Measurements from ENCODE around the gene PLCG2. TPM values are rescaled to one million over a fixed set of nuclear protein-coding genes. Genes with fewer than 3 reads are reported as not detected.
"Not testable (repeated sequence)": the region's sequence is repeated elsewhere in the genome, so short reads cannot be mapped to it uniquely, and the experiment has no call there.

Gene PLCG2
- total RNA-seq, 1 donor from 2014 or later: 6.9 TPM

DNA sequence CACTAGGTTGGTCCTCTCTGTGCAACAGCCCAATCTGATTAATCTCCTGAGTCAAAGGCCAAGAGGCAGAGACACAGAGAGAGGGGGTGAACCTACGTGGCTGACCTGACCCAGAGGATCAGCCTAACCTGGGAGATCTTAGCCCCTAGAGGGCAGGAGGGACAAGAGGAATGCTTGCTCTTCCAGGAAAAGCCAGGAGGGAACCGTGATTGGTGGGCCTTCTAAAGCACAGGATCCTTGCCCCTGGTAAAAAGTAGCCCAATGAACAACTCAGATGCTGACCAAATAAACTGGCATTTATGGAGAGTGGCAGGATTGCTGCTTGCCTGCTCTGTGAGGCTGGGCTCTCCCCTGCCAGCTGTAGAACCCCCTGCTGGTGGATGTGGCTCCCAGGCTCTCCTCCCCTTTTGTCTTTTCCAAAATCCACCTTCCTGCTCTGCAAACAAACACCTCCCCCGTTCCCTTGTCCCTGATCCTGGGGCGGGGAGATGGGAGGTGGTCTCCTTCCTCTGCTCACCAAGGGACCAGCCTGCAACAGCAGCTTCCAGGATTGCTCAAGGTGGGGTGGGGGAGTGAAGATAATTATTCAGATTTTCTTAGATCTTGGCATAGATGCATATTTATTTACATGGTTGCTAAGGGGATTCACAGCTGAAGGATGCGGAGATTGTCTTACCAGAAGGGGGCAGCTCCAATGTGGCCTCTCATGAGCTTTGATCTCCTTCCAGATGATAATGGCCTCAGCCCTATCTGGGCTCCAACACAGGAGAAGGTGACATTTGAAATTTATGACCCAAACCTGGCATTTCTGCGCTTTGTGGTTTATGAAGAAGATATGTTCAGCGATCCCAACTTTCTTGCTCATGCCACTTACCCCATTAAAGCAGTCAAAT is 160.3 kb downstream of the PLCG2 start:
- H3K9me3 Mint-ChIP-seq: no peaks in the 10 kb centered on the region
- H3K4me3 Mint-ChIP-seq: no peak overlapping the region
- no peak for DNase-seq
- no peaks in the 10 kb centered on the region for H3K27me3 Mint-ChIP-seq
- no peak overlapping the region for H3K27ac Mint-ChIP-seq
- intact Hi-C loops (cut with micrococcal nuclease): loop anchor here (1.0 kb wide), 1 partner anchor 291 kb away; no protein-coding TSS in a partner anchor
- H3K4me1 Mint-ChIP-seq: no peaks in the 10 kb centered on the region
- H3K36me3 Mint-ChIP-seq (ENCODE audit: low read depth): no peaks in the 10 kb centered on the region

DNA sequence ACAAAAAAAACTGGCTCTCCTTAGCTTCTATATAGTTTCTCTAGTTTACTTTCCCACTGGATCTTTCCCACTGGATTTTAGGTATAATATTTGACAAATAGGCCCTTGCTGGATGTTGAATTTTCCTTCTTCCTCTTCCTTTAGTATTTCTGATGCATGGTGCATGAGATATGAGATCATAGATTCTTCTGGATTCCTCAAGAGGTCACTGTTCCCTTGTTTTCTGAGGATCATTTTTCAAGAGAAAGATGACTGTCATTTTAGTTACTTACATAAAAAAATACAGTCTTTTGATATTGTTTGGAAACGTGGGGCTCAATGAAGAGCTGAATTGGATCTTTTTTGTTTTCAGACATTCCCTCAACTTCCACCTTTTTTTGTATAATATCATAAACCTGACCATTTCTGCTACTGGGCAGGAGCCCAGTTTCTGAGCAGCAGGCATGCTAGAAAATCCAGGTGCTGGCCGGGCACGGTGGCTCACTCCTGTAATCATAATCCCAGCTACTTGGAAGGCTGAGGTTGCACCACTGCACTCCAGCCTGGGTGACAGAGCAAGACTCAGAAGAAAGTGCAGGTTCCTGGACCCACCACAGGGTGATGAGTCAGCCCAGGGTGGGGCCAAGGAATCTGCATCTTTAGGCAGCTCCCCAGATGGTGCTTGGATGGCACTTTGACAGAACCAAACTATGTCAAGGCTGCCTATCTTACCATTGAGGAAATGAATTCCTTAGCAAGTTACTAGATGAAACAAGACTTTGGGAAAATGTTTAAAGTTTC is 161.9 kb downstream of the PLCG2 start:
- Mint-ChIP-seq H3K4me1 (no peaks in the 10 kb centered on the region), H3K4me3 (no peak overlapping the region), H3K36me3 (ENCODE audit: low read depth) (no peaks in the 10 kb centered on the region), H3K9me3 (no peaks in the 10 kb centered on the region), H3K27ac (no peak overlapping the region), H3K27me3 (no peaks in the 10 kb centered on the region)
- intact Hi-C loops (cut with micrococcal nuclease): loop anchor here (1.0 kb wide), 1 partner anchor 289 kb away; no protein-coding TSS in a partner anchor
- DNase-seq: no peak

DNA sequence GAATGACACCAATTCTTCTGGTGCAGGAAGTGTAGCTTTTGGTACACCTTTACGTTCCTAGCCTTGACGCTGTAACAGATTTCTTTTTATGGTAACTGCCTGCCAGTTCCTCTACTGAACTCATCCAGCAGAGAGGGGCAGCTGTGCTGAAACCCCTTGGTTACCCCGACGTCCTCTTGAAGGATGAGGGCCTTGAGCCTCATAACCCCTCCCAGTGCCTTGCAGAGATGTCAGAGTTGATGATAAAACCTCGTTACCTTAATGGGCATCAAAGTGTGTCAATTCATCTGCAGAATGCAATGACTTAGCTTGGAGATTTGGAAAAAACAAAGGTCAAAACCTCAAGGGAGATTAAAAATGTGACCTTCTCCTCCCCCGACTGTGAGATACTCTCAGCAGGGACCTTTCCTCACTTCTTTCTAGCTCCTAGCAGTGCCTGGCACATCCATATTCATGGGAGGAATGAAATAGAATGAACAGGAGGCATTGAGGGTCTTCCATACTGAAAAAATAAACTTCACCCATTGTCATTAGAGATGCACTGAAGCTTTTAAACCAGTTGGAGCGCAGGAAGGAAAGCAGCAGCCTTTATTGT is 163.0 kb downstream of the PLCG2 start:
- DNase-seq: no peak
- Mint-ChIP-seq H3K36me3 (ENCODE audit: low read depth) (no peaks in the 10 kb centered on the region), H3K4me1 (no peaks in the 10 kb centered on the region), H3K9me3 (no peaks in the 10 kb centered on the region), H3K27ac (no peak overlapping the region), H3K27me3 (no peaks in the 10 kb centered on the region), H3K4me3 (no peak overlapping the region)
- intact Hi-C loops (cut with micrococcal nuclease): no loop called here

DNA sequence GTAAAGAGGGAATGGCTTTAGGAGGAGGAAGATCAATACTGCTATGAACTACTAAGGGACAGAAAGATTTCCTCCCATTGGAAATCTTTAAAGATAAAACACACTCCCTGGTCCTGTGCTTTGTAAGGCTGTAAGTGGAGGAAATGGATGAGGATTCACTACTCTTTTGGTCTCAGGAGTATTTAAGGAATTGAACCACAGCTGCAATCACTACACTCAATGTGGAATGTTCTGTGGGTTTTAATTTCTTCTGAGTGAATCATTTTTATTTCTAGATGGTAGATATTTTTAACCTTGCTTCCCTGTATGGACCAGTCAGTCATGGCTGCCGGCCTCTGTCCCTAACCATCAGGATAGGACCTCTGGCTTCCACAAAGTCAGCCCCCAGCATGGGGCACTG is 166.6 kb downstream of the PLCG2 start:
- DNase-seq: no peak
- intact Hi-C loops (cut with micrococcal nuclease): no loop called here
- Mint-ChIP-seq H3K27ac (no peak overlapping the region), H3K4me1 (no peaks in the 10 kb centered on the region), H3K27me3 (no peaks in the 10 kb centered on the region), H3K9me3 (no peaks in the 10 kb centered on the region), H3K36me3 (ENCODE audit: low read depth) (no peaks in the 10 kb centered on the region), H3K4me3 (no peak overlapping the region)

DNA sequence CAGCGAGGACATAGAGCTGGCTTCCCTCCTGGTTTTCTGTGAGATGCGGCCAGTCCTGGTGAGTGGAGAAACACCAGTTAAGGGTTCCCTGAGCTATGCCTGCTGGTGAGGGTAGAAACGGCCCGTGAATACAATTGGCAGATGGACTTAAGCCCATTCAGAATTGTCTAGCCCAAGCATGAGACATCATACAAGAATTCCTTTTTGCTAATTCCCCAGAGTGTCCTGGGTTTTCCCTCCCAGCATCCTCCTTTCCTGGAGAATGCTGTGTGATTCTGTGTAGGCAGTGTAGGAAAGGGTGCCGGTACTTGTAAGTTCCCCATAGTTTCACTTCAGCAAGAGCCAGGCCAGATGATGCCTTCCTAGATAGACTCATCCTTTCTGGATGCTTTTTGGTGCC is 167.1 kb downstream of the PLCG2 start:
- no peaks in the 10 kb centered on the region for H3K9me3 Mint-ChIP-seq
- no peak overlapping the region for H3K27ac Mint-ChIP-seq
- no peaks in the 10 kb centered on the region for H3K36me3 Mint-ChIP-seq (ENCODE audit: low read depth)
- no peaks in the 10 kb centered on the region for H3K4me1 Mint-ChIP-seq
- intact Hi-C loops (cut with micrococcal nuclease): no loop called here
- H3K27me3 Mint-ChIP-seq: no peaks in the 10 kb centered on the region
- H3K4me3 Mint-ChIP-seq: no peak overlapping the region
- DNase-seq: no peak

DNA sequence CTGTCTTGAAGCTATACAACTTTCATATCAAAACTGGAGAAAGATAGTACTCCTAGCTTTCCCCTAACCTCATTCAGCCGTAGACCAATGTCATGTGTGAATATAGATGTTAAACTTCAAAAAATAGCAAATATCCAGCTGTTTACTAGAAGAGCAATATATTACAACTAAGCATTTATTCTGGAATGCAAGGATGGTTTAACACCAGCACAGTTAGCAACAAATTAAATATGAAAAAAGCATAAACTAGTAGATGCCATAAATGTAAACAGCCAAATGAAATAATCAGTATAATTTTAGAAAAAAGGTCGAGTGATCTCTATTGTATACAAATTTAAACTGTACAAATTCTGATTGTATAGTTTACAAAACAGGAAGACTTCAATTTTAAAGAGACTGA is 172.5 kb downstream of the PLCG2 start:
- no peak overlapping the region for H3K4me3 Mint-ChIP-seq
- peaks cover 4% of the 10 kb centered on the region for H3K9me3 Mint-ChIP-seq
- no peaks in the 10 kb centered on the region for H3K4me1 Mint-ChIP-seq
- intact Hi-C loops (cut with micrococcal nuclease): no loop called here
- no peaks in the 10 kb centered on the region for H3K27me3 Mint-ChIP-seq
- no peak overlapping the region for H3K27ac Mint-ChIP-seq
- H3K36me3 Mint-ChIP-seq (ENCODE audit: low read depth): no peaks in the 10 kb centered on the region
- DNase-seq: no peak

DNA sequence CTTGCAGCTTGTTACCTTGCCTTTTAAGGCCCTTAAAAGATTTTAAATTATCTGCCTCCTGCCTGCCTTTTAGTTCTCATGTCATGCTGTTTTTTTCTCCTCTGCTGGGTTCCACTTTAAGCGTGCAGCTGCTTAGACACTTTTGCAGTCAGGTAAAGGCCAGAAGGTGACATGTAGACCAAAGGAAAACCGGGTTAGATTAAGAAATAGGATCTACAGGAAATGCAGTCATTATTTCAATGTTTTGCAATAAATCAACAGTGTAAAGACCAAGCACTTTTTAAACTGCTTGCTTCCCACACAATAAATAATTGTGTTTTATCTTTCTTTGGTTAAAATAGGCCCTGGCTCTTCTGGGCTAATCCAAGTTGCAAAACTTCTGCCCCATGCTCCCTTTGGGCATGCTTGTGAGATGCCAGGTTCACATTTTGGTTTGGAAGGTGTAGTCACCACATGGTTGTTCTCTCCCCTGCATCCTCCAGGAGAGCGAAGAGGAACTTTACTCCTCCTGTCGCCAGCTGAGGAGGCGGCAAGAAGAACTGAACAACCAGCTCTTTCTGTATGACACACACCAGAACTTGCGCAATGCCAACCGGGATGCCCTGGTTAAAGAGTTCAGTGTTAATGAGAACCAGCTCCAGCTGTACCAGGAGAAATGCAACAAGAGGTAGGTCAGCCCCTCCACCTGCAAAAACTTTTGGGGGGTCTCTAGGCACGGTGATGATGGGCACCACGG is 177.3 kb downstream of the PLCG2 start:
- peaks cover 4% of the 10 kb centered on the region for H3K9me3 Mint-ChIP-seq
- no peak overlapping the region for H3K27ac Mint-ChIP-seq
- DNase-seq: no peak

DNA sequence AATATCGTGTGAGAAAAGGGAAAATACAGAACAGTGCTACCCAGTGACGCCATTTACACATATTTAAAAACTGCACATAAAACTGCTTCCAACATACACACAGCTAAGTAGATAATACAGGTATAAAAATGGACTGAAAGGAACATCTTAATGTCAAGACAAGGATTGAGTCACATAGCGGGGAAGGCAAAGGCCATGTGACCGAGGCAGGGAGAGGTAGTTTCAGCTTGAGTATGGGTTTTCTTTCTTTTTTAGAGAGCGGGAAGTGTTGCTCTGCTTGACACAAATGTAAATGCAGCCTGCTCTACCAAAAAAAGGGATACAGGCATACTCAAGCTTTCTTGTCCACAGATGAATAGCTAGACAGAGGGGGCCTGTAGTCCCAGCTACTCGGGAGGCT is 185.7 kb downstream of the PLCG2 start:
- no peaks in the 10 kb centered on the region for H3K4me1 Mint-ChIP-seq
- H3K36me3 Mint-ChIP-seq (ENCODE audit: low read depth): no peaks in the 10 kb centered on the region
- no peak overlapping the region for H3K4me3 Mint-ChIP-seq
- H3K27me3 Mint-ChIP-seq: peaks cover 16% of the 10 kb centered on the region
- no peak for DNase-seq
- intact Hi-C loops (cut with micrococcal nuclease): no loop called here
- H3K27ac Mint-ChIP-seq: no peak overlapping the region
- peaks cover 4% of the 10 kb centered on the region for H3K9me3 Mint-ChIP-seq

More for the DNA sequence above, 177.3 kb downstream of the PLCG2 start:
- Mint-ChIP-seq H3K36me3 (ENCODE audit: low read depth) (no peaks in the 10 kb centered on the region), H3K4me1 (no peaks in the 10 kb centered on the region), H3K27me3 (no peaks in the 10 kb centered on the region), H3K4me3 (no peak overlapping the region)
- intact Hi-C loops (cut with micrococcal nuclease): no loop called here

DNA sequence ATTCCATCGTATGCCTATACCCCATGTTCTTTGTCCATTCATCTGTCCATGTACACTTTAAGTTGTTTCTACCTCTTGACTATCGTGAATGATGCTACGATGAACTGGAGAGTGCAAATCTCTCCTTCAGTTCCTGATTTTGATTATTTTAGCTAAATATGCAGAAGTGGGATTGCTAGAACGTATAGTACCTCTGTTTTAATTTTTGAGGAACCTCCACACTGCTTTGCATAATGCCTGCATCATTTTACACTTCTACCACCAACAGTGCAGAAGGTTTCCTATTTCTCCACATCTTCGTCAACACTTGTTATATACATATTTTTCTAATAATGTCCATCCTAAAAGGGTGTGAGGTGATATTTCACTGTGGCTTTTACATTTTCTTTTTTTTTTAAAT is 188.3 kb downstream of the PLCG2 start:
- H3K27ac Mint-ChIP-seq: no peak overlapping the region
- no peak for DNase-seq
- H3K27me3 Mint-ChIP-seq: peaks cover 16% of the 10 kb centered on the region
- H3K36me3 Mint-ChIP-seq (ENCODE audit: low read depth): no peaks in the 10 kb centered on the region
- H3K4me3 Mint-ChIP-seq: no peak overlapping the region
- no peaks in the 10 kb centered on the region for H3K4me1 Mint-ChIP-seq
- peaks cover 10% of the 10 kb centered on the region for H3K9me3 Mint-ChIP-seq
- intact Hi-C loops (cut with micrococcal nuclease): no loop called here

DNA sequence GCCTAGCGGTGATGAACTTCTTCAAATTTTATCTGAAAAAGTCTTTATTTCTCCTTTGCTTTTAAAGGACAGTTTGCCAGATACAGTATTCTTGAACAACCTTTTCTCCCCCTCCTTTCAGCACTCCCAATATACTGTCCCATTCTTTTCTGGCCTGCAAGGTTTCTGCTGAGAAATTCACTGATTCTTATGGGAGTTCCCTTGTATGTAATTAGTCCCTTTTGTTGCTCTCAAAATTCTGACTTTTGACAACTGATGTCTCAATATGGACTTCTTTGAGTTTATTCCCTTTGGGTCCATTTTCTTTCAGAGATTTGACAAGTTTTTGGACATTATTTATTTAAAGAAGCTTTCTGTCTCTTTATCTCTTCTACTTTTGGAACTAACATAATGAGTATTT is 192.8 kb downstream of the PLCG2 start:
- H3K9me3 Mint-ChIP-seq: peaks cover 18% of the 10 kb centered on the region
- H3K36me3 Mint-ChIP-seq (ENCODE audit: low read depth): no peaks in the 10 kb centered on the region
- no peak overlapping the region for H3K27ac Mint-ChIP-seq
- DNase-seq: no peak
- H3K4me1 Mint-ChIP-seq: no peaks in the 10 kb centered on the region
- no peak overlapping the region for H3K4me3 Mint-ChIP-seq
- H3K27me3 Mint-ChIP-seq: peaks cover 9% of the 10 kb centered on the region
- intact Hi-C loops (cut with micrococcal nuclease): no loop called here

DNA sequence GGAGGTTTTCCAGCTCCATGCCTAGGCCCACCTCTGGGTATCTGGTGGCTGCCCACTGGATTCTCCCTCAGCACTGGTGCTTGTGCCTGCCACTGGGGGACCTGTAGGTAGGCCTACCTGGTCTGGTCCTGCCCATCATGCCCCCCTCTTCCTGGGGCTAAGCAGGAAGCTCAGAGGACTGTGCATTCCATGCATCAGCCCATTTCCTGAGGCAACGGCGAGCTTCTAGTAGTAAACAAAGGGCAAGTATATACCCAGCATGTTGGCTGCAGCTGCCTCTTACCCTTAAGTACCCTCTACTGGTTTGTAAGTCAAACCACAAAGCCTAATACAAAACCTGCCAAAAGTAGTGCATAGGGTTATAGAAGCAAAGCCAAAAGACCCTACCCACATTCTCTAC is 194.6 kb downstream of the PLCG2 start:
- Mint-ChIP-seq H3K36me3 (ENCODE audit: low read depth) (no peaks in the 10 kb centered on the region), H3K4me3 (no peak overlapping the region), H3K4me1 (no peaks in the 10 kb centered on the region), H3K27me3 (peaks cover 7% of the 10 kb centered on the region), H3K27ac (no peak overlapping the region), H3K9me3 (peaks cover 18% of the 10 kb centered on the region)
- no peak for DNase-seq
- intact Hi-C loops (cut with micrococcal nuclease): no loop called here

DNA sequence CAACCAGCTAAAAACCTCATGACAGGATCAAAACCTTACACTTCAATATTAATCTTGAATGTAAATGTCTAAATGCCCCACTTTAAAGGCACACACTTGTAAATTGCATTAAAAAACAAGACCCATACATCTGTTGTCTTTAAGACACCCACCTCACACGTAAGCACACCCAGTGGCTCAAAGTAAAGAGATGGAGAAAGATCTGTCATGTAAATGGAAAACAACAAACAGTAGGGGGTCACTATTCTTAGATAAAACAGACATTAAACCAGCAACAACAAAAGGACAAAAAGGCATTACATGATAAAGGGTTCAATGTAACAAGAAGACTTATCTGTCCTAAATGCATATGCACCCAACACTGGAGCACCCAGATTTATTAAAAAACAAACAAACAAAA is 196.5 kb downstream of the PLCG2 start:
- intact Hi-C loops (cut with micrococcal nuclease): no loop called here
- Mint-ChIP-seq H3K9me3 (peaks cover 13% of the 10 kb centered on the region), H3K4me3 (no peak overlapping the region), H3K4me1 (no peaks in the 10 kb centered on the region), H3K27ac (no peak overlapping the region), H3K36me3 (ENCODE audit: low read depth) (no peaks in the 10 kb centered on the region), H3K27me3 (no peaks in the 10 kb centered on the region)
- peak; percentile 15 for DNase-seq

DNA sequence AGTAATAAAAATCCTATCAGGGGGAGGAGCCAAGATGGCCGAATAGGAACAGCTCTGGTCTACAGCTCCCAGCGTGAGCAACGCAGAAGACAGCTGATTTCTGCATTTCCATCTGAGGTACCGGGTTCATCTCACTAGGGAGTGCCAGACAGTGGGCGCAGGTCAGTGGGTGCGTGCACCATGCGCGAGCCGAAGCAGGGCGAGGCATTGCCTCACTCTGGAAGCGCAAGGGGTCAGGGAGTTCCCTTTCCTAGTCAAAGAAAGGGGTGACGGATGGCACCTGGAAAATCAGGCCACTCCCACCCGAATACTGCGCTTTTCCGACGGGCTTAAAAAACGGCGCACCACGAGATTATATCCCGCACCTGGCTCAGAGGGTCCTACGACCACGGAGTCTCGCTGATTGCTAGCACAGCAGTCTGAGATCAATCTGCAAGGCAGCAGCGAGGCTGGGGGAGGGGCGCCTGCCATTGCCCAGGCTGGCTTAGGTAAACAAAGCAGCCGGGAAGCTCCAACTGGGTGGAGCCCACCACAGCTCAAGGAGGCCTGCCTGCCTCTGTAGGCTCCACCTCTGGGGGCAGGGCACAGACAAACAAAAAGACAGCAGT is 198.3 kb downstream of the PLCG2 start:
- H3K9me3 Mint-ChIP-seq; H3K4me1 Mint-ChIP-seq; H3K36me3 Mint-ChIP-seq (ENCODE audit: low read depth); intact Hi-C loops (cut with micrococcal nuclease); H3K27ac Mint-ChIP-seq; H3K4me3 Mint-ChIP-seq; H3K27me3 Mint-ChIP-seq: not testable (repeated sequence)
- DNase-seq: peak; percentile 12
